Endothelial cell of umbilical vein (primary cell): ENCODE measurements around the gene IPO4. TPM values are rescaled to one million over a fixed set of nuclear protein-coding genes. Genes with fewer than 3 reads are reported as not detected.

Experiments used
- BruUV-seq: library from RNA; stranded (reverse); fragments of 400-500 nt; replicated peaks from 2 replicates; lab custom pipeline; 2021; lab: Mats Ljungman, UMichigan
- CTCF ChIA-PET: fragments of 300-600, 350-600 bp; sonication (Branson Sonifier 250); formaldehyde crosslinking; loops from one replicate; lab custom pipeline; 2021; ENCODE audit warnings: antibody characterized with exemption, inconsistent platforms; lab: Charles Lee
- POLR2A ChIA-PET: fragments of 300-600, 350-600 bp; sonication (Branson Sonifier 250); formaldehyde crosslinking; loops from one replicate; lab custom pipeline; 2021; ENCODE audit warnings: antibody characterized with exemption, inconsistent platforms; lab: Charles Lee
- DNase-seq: peaks from one replicate; pipeline ENCODE4 v3.0.0-alpha.2; 2011; ENCODE audit warnings: low read depth, low spot score
- FAIRE-seq: peaks from 2 replicates; lab custom pipeline; 2011; peaks lifted over from hg19 to GRCh38; lab: Jason Lieb, UNC
- H2AFZ ChIP-seq: 2 replicates; pipeline ENCODE4 v1.6.0; 2012; ENCODE audit warnings: low read depth, low read length, control low read depth, inconsistent platforms
- H3K27ac ChIP-seq: 2 replicates; pipeline ENCODE4 v1.5.1; 2011; ENCODE audit warnings: low read depth, mild to moderate bottlenecking, control low read depth, low read length, moderate library complexity; ENCODE audit not compliant: insufficient read depth
- H3K27me3 ChIP-seq, 2 experiments: 2 replicates each; pipeline versions ENCODE4 v1.6.0 to v1.6.1; 2011; ENCODE audit warnings: low read length in 2 of 2, mixed read lengths in 1 of 2; ENCODE audit not compliant: control insufficient read depth in 2 of 2, insufficient read depth in 2 of 2
- H3K36me3 ChIP-seq, 2 experiments: 2 replicates in 1 of 2; 3 replicates in 1 of 2; pipeline ENCODE4 v1.5.1; 2011; ENCODE audit warnings: low read length in 2 of 2, mild to moderate bottlenecking in 1 of 2, moderate library complexity in 1 of 2; ENCODE audit not compliant: control insufficient read depth in 2 of 2, insufficient read depth in 2 of 2; ENCODE audit errors: extremely low read depth in 1 of 2
- H3K4me1 ChIP-seq: 3 replicates; pipeline ENCODE4 v1.5.1; 2011; ENCODE audit warnings: mild to moderate bottlenecking, low read length; ENCODE audit not compliant: control insufficient read depth, insufficient read depth; ENCODE audit errors: extremely low read depth
- H3K4me2 ChIP-seq: 2 replicates; pipeline ENCODE4 v1.6.1; 2011; ENCODE audit warnings: low read length, control low read depth, mixed read lengths; ENCODE audit not compliant: insufficient read depth
- H3K4me3 ChIP-seq, 3 experiments: fragments of 200-600 bp in 1 of 3; sonication (generic), shearing (Covaris generic) in 1 of 3; replicated peaks in 1 of 3; 2 replicates each; pipeline ENCODE4 v1.5.1; 2011 to 2016; ENCODE audit warnings: control low read depth in 3 of 3, low read length in 3 of 3, mild to moderate bottlenecking in 2 of 3, inconsistent platforms in 1 of 3, low read depth in 1 of 3, moderate library complexity in 1 of 3; ENCODE audit not compliant: insufficient read depth in 1 of 3
- H3K79me2 ChIP-seq: 2 replicates; pipeline ENCODE4 v1.6.0; 2012; ENCODE audit warnings: low read length, inconsistent platforms; ENCODE audit not compliant: control insufficient read depth, insufficient read depth
- H3K9ac ChIP-seq: replicated peaks from 2 replicates; pipeline ENCODE3; 2011; ENCODE audit warnings: low read length, control low read depth; ENCODE audit not compliant: insufficient read depth; ENCODE audit errors: extremely low read depth
- H3K9me1 ChIP-seq: replicated peaks from 3 replicates; pipeline ENCODE4 v1.6.0; 2011; ENCODE audit warnings: mild to moderate bottlenecking, low read length; ENCODE audit not compliant: control insufficient read depth, insufficient read depth; ENCODE audit errors: extremely low read depth
- H3K9me3 ChIP-seq: replicated peaks from 2 replicates; pipeline ENCODE4 v1.5.1; 2012; ENCODE audit warnings: low read length, inconsistent platforms; ENCODE audit not compliant: control insufficient read depth, insufficient read depth
- H4K20me1 ChIP-seq: replicated peaks from 2 replicates; pipeline ENCODE3; 2011; ENCODE audit warnings: mild to moderate bottlenecking, low read length; ENCODE audit not compliant: control insufficient read depth, insufficient read depth; ENCODE audit errors: extremely low read depth
- EZH2 ChIP-seq: IDR thresholded peaks from 2 replicates; pipeline ENCODE4 v1.6.1; 2012; ENCODE audit warnings: borderline replicate concordance, low read depth, mild to moderate bottlenecking, moderate library complexity, low read length, inconsistent platforms; ENCODE audit not compliant: severe bottlenecking
- FOS ChIP-seq: IDR thresholded peaks from 2 replicates; pipeline ENCODE4 v1.6.1; 2011; ENCODE audit warnings: mild to moderate bottlenecking, low read length, moderate library complexity, borderline replicate concordance; ENCODE audit not compliant: insufficient read depth
- GATA2 ChIP-seq: IDR thresholded peaks from 2 replicates; pipeline ENCODE4 v1.7.0; 2011; ENCODE audit warnings: low read depth, mild to moderate bottlenecking, moderate library complexity, mixed read lengths, low read length; ENCODE audit not compliant: insufficient read length, insufficient read depth
- JUN ChIP-seq: IDR thresholded peaks from 2 replicates; pipeline ENCODE4 v1.6.1; 2011; ENCODE audit warnings: borderline replicate concordance, low read depth; ENCODE audit not compliant: insufficient read length, insufficient read depth
- MYC ChIP-seq: IDR thresholded peaks from one replicate; pipeline ENCODE4 v1.6.1; 2011; ENCODE audit warnings: mild to moderate bottlenecking, low read depth, low read length
- POLR2A ChIP-seq: IDR thresholded peaks from 2 replicates; pipeline ENCODE4 v1.6.1; 2012; ENCODE audit warnings: low read depth, mild to moderate bottlenecking, control low read depth, low read length
- POLR2AphosphoS5 ChIP-seq: IDR thresholded peaks from 2 replicates; pipeline ENCODE4 v1.6.1; 2012; ENCODE audit warnings: low read depth, mild to moderate bottlenecking, control low read depth, low read length, moderate library complexity; ENCODE audit not compliant: insufficient read depth
- dilution Hi-C: fragments of 300-500 bp; cut with MboI; formaldehyde crosslinking; loops from one replicate; pipeline ENCODE4 v1.15.0; 2019; ENCODE audit warnings: low sequenced_read_pairs; ENCODE audit not compliant: extremely low pct_ligation_motif_present
- intact Hi-C: fragments of 100-400 bp; cut with micrococcal nuclease; formaldehyde crosslinking; loops from one replicate; pipeline ENCODE4 v1.10.0; 2022
- polyA plus RNA-seq, 4 experiments: library from polyadenylated mRNA; depleted of rRNA in 3 of 4; stranded (reverse) in 3 of 4; unstranded in 1 of 4; fragments of >200 nt; gene quantifications; 2 replicates each; pipeline versions ENCODE4 v1.2.1 to v1.2.3, GENCODE V29; 2011 to 2012; ENCODE audit warnings: missing spikeins in 1 of 4
- total RNA-seq: library from RNA; stranded (reverse); gene quantifications from 2 replicates; pipeline ENCODE4 v1.2.3, GENCODE V29; 2021
- TF ChIP-seq, protein P1 (sequence below): IDR thresholded peaks from 2 replicates; pipeline ENCODE4 v1.6.1; 2011; ENCODE audit not compliant: insufficient read depth, insufficient read length
- TF ChIP-seq, protein P2 (sequence below), 2 donors: IDR thresholded peaks; 1 replicate in 1 of 2; 2 replicates in 1 of 2; pipeline ENCODE4 v1.5.1; 2011; ENCODE audit warnings: low read length in 2 of 2, mild to moderate bottlenecking in 2 of 2, moderate library complexity in 2 of 2, control low read depth in 1 of 2, inconsistent platforms in 1 of 2, low read depth in 1 of 2; ENCODE audit not compliant: insufficient read depth in 1 of 2; ENCODE audit errors: extremely low read depth in 1 of 2

Gene IPO4
- total and polyA plus RNA-seq, 2 donors (not counting 3 experiments of a cell fraction or from before 2014, with no cell fraction given), result 24.6 to 66.5 TPM

DNA sequence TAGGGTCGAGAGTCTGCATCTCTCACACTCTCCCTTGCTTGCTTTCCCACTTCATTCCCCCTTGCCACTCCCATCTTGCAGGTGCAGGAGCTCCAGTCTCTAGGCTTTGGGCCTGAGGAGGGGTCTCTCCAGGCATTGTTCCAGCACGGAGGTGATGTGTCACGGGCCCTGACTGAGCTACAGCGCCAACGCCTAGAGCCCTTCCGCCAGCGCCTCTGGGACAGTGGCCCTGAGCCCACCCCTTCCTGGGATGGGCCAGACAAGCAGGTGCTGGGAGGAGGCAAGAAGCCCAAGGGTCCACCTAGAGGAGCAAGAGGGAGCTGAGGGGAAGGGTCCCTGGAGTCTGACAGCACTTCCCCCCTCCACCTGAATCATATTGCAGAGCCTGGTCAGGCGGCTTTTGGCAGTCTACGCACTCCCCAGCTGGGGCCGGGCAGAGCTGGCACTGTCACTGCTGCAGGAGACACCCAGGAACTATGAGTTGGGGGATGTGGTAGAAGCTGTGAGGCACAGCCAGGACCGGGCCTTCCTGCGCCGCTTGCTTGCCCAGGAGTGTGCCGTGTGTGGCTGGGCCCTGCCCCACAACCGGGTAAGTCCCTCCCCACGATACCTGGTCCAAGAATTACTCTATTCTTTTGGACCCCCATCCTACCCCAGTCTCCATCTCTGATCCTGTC is 37.1 kb downstream of the IPO4 start:
- H4K20me1 ChIP-seq, result no peaks in the 10 kb centered on the region
- H3K27ac ChIP-seq, result no peak overlapping the region
- no peak overlapping the region for H3K4me2 ChIP-seq
- peaks cover 7% of the 10 kb centered on the region for H3K4me1 ChIP-seq
- H3K79me2 ChIP-seq, result peaks cover 15% of the 10 kb centered on the region
- peaks cover 14 to 35% of the 10 kb centered on the region in 2 experiments for H3K36me3 ChIP-seq
- BruUV-seq, result no TSS peak
- intact Hi-C loops, result no loop called here
- H3K27me3 ChIP-seq, result no peaks in the 10 kb centered on the region
- no peak for FAIRE-seq
- dilution Hi-C loops, result no loop called here
- H3K9me1 ChIP-seq, result no peaks in the 10 kb centered on the region
- H2AFZ ChIP-seq, result no peak overlapping the region
- ChIA-PET CTCF (interaction anchor here (7.8 kb wide), 1 partner anchor 9 kb away, joined by 63 read pairs; the partner anchor contains the start of gene IRF9), POLR2A (no interaction called here)
- no peak overlapping the region for H3K4me3 ChIP-seq
- H3K9me3 ChIP-seq, result no peaks in the 10 kb centered on the region
- DNase-seq, result no peak
- H3K9ac ChIP-seq, result no peak overlapping the region
- TF ChIP-seq EZH2 (no peak), POLR2A (no peak), JUN (no peak), FOS (no peak), MYC (no peak), POLR2AphosphoS5 (no peak), GATA2 (no peak)
- TF ChIP-seq, protein P1, sequence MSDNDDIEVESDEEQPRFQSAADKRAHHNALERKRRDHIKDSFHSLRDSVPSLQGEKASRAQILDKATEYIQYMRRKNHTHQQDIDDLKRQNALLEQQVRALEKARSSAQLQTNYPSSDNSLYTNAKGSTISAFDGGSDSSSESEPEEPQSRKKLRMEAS, result no peak
- TF ChIP-seq, protein P2, sequence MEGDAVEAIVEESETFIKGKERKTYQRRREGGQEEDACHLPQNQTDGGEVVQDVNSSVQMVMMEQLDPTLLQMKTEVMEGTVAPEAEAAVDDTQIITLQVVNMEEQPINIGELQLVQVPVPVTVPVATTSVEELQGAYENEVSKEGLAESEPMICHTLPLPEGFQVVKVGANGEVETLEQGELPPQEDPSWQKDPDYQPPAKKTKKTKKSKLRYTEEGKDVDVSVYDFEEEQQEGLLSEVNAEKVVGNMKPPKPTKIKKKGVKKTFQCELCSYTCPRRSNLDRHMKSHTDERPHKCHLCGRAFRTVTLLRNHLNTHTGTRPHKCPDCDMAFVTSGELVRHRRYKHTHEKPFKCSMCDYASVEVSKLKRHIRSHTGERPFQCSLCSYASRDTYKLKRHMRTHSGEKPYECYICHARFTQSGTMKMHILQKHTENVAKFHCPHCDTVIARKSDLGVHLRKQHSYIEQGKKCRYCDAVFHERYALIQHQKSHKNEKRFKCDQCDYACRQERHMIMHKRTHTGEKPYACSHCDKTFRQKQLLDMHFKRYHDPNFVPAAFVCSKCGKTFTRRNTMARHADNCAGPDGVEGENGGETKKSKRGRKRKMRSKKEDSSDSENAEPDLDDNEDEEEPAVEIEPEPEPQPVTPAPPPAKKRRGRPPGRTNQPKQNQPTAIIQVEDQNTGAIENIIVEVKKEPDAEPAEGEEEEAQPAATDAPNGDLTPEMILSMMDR (IDR thresholded peaks at IDR 0.05; ENCODE audit: extremely low read depth in 1 of 2, insufficient read depth in 1 of 2, low read depth in 1 of 2, low read length in 2 of 2), result no peak
